ENCODE results near the gene C10orf105. TPM values are rescaled to one million over a fixed set of nuclear protein-coding genes. Genes with fewer than 3 reads are reported as not detected.

Gene C10orf105
- total and polyA plus RNA-seq, 8 donors, result 0.17 to 1.0 (median 0.57) TPM

DNA sequence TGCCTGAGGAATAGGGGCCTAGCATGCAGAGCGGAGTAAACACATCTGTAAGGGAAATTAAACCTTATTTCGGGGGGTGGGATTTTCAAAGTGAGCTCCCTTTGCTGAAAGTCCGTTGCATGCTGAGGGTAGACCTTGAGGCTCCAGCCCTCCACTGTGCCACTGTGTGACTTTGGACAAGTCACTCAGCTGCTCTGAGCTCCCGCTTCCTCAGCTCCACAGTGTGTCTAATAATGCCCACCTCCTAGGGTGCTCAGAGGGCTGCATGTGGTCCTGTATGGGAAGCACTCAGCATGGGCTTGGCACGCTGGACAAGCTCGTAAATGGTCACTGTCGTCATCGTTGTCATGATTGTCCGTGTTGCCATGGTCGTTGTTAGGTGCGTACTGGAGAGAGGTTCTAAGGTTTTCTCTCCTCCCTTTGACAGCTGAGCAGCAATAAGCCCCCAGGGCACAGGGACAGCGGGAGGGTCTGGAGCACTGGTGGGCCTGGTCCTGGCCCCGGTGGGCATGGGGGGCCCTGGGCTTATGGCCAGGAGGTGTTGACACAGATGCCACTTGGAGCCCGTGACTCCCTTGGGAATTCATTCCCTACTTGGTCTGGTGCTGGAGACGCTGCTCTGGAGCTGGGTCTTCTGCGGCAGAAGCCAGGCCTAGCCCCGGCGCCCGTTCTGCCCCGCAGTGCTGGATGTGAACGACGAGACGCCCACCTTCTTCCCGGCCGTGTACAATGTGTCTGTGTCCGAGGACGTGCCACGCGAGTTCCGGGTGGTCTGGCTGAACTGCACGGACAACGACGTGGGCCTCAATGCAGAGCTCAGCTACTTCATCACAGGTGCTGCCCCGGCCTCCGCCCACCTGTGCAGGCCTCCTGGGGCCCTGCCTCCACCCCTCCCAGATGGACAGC lies 13.1 kb downstream of the C10orf105 start:
- H3K4me3 ChIP-seq, result no peak overlapping the region
- ATAC-seq (no peak), DNase-seq (no peak)
- TF ChIP-seq, protein P1, sequence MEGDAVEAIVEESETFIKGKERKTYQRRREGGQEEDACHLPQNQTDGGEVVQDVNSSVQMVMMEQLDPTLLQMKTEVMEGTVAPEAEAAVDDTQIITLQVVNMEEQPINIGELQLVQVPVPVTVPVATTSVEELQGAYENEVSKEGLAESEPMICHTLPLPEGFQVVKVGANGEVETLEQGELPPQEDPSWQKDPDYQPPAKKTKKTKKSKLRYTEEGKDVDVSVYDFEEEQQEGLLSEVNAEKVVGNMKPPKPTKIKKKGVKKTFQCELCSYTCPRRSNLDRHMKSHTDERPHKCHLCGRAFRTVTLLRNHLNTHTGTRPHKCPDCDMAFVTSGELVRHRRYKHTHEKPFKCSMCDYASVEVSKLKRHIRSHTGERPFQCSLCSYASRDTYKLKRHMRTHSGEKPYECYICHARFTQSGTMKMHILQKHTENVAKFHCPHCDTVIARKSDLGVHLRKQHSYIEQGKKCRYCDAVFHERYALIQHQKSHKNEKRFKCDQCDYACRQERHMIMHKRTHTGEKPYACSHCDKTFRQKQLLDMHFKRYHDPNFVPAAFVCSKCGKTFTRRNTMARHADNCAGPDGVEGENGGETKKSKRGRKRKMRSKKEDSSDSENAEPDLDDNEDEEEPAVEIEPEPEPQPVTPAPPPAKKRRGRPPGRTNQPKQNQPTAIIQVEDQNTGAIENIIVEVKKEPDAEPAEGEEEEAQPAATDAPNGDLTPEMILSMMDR (IDR thresholded peaks at IDR 0.05), result no peak
- no peaks in the 10 kb centered on the region for H3K27me3 ChIP-seq
- peaks cover 0 to 20% of the 10 kb centered on the region in 2 donors for H3K4me1 ChIP-seq
- no peak overlapping the region for H3K27ac ChIP-seq
- H3K36me3 ChIP-seq, result no peaks in the 10 kb centered on the region
- intact Hi-C loops (cut with DNase I), result no loop called here
- no peaks in the 10 kb centered on the region for H3K9me3 ChIP-seq

DNA sequence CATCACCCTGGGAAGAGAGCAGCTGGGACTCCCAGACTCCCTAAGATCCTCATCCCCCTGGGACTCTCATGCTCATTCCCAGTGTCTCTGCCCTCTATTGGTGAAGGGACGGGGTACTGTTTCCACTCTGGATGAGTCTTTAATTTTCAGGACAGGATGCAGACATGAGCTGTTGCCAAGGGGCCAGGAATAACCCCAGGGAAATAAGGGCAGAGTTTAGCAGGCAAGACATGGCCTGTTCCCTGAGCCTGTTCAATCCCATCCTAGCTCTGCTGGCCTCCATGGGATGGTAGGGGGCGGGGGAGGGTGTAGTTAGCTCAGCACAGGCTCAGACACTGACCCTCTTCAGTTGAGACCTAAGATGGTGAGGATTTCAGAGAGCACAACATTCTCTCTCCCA lies 14.0 kb downstream of the C10orf105 start:
- H3K27ac ChIP-seq, result no peak overlapping the region
- peaks cover 0 to 29% of the 10 kb centered on the region in 2 donors for H3K4me1 ChIP-seq
- H3K27me3 ChIP-seq, result no peaks in the 10 kb centered on the region
- intact Hi-C loops (cut with DNase I), result no loop called here
- no peak for ATAC-seq
- TF ChIP-seq, protein P1 (IDR thresholded peaks at IDR 0.05), result no peak
- H3K9me3 ChIP-seq, result no peaks in the 10 kb centered on the region
- H3K4me3 ChIP-seq, result no peak overlapping the region
- no peaks in the 10 kb centered on the region for H3K36me3 ChIP-seq
- DNase-seq, result no peak

DNA sequence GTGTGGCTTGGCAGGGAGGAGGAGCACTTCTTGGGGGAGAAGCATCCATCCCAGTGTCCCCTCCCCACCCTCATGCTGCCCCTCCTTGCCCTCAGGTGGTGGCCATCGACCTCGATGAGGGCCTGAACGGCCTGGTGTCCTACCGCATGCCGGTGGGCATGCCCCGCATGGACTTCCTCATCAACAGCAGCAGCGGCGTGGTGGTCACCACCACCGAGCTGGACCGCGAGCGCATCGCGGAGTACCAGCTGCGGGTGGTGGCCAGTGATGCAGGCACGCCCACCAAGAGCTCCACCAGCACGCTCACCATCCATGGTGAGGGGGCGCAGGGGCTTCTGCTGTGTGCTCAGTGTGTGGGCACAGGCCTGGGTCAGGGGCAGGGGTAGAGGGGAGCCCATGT lies 14.8 kb downstream of the C10orf105 start:
- H3K27ac ChIP-seq, result no peak overlapping the region
- H3K4me1 ChIP-seq, result peaks cover 0 to 36% of the 10 kb centered on the region in 2 donors
- intact Hi-C loops (cut with DNase I), result no loop called here
- DNase-seq, result no peak
- H3K4me3 ChIP-seq, result no peak overlapping the region
- H3K36me3 ChIP-seq, result no peaks in the 10 kb centered on the region
- TF ChIP-seq, protein P1 (IDR thresholded peaks at IDR 0.05), result no peak
- no peak for ATAC-seq
- H3K27me3 ChIP-seq, result no peaks in the 10 kb centered on the region
- no peaks in the 10 kb centered on the region for H3K9me3 ChIP-seq

DNA sequence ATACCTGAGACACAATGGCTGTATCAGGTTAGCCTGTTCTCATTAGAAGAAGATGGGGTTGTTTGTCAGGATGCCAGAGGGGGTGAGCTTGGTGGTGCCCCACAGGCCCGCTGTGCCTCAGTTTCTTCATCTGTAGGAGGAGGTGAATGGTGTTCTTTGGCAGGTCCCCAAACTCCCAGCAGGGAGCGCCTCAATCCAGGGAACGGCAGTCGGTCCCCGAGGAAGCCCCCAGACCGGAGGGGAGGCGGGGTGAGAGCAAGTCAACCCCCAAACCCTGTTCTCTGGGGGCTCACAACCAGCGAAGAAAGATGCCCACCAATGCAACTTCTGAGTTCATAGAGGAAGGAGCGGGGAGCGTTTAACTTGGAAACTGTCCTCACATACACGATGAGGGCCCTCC lies 16.0 kb downstream of the C10orf105 start:
- no peak overlapping the region for H3K4me3 ChIP-seq
- intact Hi-C loops (cut with DNase I), result no loop called here
- H3K27me3 ChIP-seq, result no peaks in the 10 kb centered on the region
- H3K9me3 ChIP-seq, result no peaks in the 10 kb centered on the region
- TF ChIP-seq, protein P1 (IDR thresholded peaks at IDR 0.05), result no peak
- no peak overlapping the region for H3K27ac ChIP-seq
- peaks cover 0 to 32% of the 10 kb centered on the region in 2 donors for H3K4me1 ChIP-seq
- no peak for ATAC-seq
- no peak for DNase-seq
- H3K36me3 ChIP-seq, result no peaks in the 10 kb centered on the region

DNA sequence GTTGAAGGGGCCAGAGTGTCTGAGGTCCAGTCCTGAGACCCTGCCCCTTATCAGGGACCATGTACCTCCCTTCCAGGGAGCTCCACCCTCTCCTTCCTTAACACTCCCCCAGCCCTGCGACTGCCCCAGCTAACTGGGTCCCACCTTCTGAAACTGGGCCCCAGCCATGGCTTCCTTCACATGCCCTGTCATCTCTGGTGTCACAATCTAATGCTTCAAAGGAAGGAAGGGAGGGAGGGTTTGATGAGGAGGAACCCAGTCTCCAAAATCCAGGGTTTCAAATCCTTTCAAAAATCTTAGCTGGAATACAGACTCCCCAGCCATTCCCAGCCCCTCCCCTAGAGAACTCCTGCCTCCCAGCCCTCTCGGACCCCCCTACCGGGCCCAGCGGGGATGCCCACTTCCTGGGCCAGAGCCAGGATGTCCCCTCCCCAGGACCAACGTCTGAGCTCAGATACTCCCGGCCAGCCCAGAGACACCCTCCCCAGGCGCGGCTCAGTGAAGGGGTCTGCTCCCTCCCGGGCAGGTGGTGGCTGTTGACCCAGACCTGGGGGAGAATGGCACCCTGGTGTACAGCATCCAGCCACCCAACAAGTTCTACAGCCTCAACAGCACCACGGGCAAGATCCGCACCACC lies 18.0 kb downstream of the C10orf105 start:
- DNase-seq (no peak), ATAC-seq (no peak)
- Histone ChIP-seq H3K9me3 (no peaks in the 10 kb centered on the region), H3K4me1 (peaks cover 0 to 34% of the 10 kb centered on the region in 2 donors), H3K27ac (no peak overlapping the region), H3K4me3 (no peak overlapping the region), H3K36me3 (no peaks in the 10 kb centered on the region), H3K27me3 (no peaks in the 10 kb centered on the region)
- TF ChIP-seq, protein P1 (IDR thresholded peaks at IDR 0.05), result no peak
- intact Hi-C loops (cut with DNase I), result no loop called here
